ENCODE results near the gene ZNF19.

The ZNF19 gene

DNA sequence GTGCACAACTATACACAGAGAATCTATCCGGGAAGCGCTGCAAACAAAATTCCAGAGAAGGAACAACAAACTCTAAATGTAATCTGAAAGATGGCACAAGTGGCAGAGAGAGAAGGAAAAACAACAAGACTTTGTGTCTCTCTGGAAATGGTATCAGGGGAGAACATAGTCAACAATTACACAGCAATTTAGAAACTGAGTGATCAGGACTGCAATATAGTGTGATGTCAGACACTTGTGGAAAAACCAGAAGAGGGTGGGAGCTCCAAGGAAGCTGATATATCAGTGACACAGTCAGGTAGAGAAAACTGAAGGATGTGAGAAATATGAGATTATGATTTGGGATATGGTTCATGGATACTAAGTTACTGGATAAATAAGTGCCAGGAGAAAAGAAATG is 8.2 kb downstream of the ZNF19 start:
- Histone ChIP-seq H3K36me3 (ENCODE audit: low read depth) (peaks cover 20% of the 10 kb centered on the region), H3K9me3 (ENCODE audit: severe bottlenecking) (no peaks in the 10 kb centered on the region), H3K27me3 (ENCODE audit: insufficient read depth, poor library complexity, severe bottlenecking) (no peaks in the 10 kb centered on the region), H3K4me3 (ENCODE audit: severe bottlenecking) (no peak overlapping the region), H3K4me1 (ENCODE audit: insufficient read depth, poor library complexity, severe bottlenecking) (peaks cover 8% of the 10 kb centered on the region), H3K27ac (ENCODE audit: poor library complexity, severe bottlenecking) (no peak overlapping the region)
- DNase-seq (ENCODE audit: low spot score) (no peak), ATAC-seq (ENCODE audit: low read depth) (no peak)
- TF ChIP-seq, protein P1, sequence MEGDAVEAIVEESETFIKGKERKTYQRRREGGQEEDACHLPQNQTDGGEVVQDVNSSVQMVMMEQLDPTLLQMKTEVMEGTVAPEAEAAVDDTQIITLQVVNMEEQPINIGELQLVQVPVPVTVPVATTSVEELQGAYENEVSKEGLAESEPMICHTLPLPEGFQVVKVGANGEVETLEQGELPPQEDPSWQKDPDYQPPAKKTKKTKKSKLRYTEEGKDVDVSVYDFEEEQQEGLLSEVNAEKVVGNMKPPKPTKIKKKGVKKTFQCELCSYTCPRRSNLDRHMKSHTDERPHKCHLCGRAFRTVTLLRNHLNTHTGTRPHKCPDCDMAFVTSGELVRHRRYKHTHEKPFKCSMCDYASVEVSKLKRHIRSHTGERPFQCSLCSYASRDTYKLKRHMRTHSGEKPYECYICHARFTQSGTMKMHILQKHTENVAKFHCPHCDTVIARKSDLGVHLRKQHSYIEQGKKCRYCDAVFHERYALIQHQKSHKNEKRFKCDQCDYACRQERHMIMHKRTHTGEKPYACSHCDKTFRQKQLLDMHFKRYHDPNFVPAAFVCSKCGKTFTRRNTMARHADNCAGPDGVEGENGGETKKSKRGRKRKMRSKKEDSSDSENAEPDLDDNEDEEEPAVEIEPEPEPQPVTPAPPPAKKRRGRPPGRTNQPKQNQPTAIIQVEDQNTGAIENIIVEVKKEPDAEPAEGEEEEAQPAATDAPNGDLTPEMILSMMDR (IDR thresholded peaks at IDR 0.05; ENCODE audit: poor library complexity, severe bottlenecking), result no peak

DNA sequence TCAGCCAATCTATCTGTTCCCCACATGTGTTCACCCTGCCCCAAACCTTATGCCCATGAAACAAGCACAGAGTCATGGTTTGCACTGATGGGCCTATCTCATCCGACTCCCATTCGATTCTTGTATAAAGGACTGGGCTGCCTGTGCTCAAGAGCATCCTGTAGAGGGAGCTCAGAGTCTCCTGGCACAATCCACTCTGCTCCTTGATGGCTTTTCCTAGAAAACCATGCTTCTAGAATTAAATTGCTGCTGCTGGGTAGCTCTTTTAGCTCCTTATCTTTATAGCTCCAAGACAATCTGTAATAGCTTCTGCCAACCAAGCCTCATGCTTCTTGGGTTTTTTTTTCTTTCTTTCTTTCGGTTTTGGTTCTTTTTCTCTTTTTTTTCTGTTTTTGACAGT is 9.7 kb downstream of the ZNF19 start:
- no peaks in the 10 kb centered on the region for H3K27me3 ChIP-seq (ENCODE audit: insufficient read depth, poor library complexity, severe bottlenecking)
- DNase-seq (ENCODE audit: low spot score) (no peak), ATAC-seq (ENCODE audit: low read depth) (no peak)
- H3K4me3 ChIP-seq (ENCODE audit: severe bottlenecking), result no peak overlapping the region
- H3K27ac ChIP-seq (ENCODE audit: poor library complexity, severe bottlenecking), result no peak overlapping the region
- H3K9me3 ChIP-seq (ENCODE audit: severe bottlenecking), result no peaks in the 10 kb centered on the region
- H3K36me3 ChIP-seq (ENCODE audit: low read depth), result peaks cover 29% of the 10 kb centered on the region
- H3K4me1 ChIP-seq (ENCODE audit: insufficient read depth, poor library complexity, severe bottlenecking), result peaks cover 14% of the 10 kb centered on the region
- TF ChIP-seq, protein P1 (IDR thresholded peaks at IDR 0.05; ENCODE audit: poor library complexity, severe bottlenecking), result peak; percentile 43

DNA sequence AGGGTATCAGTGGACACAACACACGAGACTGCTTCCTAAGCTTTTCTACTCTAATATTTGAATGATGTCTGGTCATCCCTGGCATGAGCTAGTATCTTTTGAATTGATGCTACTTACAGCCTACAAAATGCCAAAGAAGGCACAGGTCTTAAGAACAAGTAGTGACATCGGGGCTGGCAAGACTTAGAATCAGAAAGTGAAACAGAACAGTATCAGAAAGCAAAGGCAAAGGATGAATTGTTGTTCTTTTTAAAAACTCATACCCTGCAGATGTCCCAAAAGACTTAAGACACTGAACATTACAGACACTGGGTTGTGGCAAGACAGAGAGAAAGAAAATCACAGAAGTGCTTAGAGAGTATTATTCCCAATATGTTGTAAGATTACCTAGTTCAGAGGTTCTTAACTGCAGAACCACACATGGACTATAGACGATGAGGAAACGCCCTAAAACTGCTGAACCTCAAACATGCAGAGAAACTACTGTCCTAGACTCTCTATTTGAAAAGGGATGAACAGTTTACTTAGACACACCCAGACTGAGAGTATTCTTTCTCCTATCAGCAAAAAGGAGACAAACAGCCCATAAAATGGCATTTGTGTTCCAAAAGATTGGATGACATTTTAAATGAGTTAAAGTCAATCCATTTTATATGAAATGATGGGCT is 12.5 kb downstream of the ZNF19 start:
- no peak for ATAC-seq (ENCODE audit: low read depth)
- H3K27ac ChIP-seq (ENCODE audit: poor library complexity, severe bottlenecking), result peak overlapping the region; percentile 92
- no peak for DNase-seq (ENCODE audit: low spot score)
- H3K4me1 ChIP-seq (ENCODE audit: insufficient read depth, poor library complexity, severe bottlenecking), result peaks cover 20% of the 10 kb centered on the region
- peaks cover 30% of the 10 kb centered on the region for H3K36me3 ChIP-seq (ENCODE audit: low read depth)
- no peaks in the 10 kb centered on the region for H3K27me3 ChIP-seq (ENCODE audit: insufficient read depth, poor library complexity, severe bottlenecking)
- H3K4me3 ChIP-seq (ENCODE audit: severe bottlenecking), result no peak overlapping the region
- H3K9me3 ChIP-seq (ENCODE audit: severe bottlenecking), result peaks cover 2% of the 10 kb centered on the region
- TF ChIP-seq, protein P1 (IDR thresholded peaks at IDR 0.05; ENCODE audit: poor library complexity, severe bottlenecking), result no peak

DNA sequence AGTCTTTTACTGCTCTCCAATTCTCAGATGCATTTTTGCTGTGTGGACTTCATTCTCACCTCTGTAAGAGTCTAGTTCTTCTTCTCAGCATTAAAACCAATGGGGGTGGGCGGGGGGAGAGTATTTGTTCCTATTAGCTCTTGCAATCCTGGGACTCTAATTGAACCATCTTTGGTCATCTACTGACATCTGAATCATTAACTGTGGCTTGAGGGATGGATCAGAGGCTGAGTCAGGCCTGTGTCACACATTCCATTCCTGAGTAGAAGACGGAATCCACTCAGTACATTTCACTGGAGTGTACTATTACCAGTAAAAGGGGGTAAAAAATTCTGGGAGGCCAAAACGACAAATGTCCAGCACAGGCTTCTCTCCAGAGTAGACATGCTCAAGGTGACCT is 14.3 kb downstream of the ZNF19 start:
- no peak overlapping the region for H3K4me3 ChIP-seq (ENCODE audit: severe bottlenecking)
- peaks cover 20% of the 10 kb centered on the region for H3K4me1 ChIP-seq (ENCODE audit: insufficient read depth, poor library complexity, severe bottlenecking)
- no peaks in the 10 kb centered on the region for H3K27me3 ChIP-seq (ENCODE audit: insufficient read depth, poor library complexity, severe bottlenecking)
- TF ChIP-seq, protein P1 (IDR thresholded peaks at IDR 0.05; ENCODE audit: poor library complexity, severe bottlenecking), result no peak
- peaks cover 30% of the 10 kb centered on the region for H3K36me3 ChIP-seq (ENCODE audit: low read depth)
- ATAC-seq (ENCODE audit: low read depth), result peak; percentile 98
- DNase-seq (ENCODE audit: low spot score), result peak; percentile 80
- peaks cover 2% of the 10 kb centered on the region for H3K9me3 ChIP-seq (ENCODE audit: severe bottlenecking)
- H3K27ac ChIP-seq (ENCODE audit: poor library complexity, severe bottlenecking), result peak overlapping the region; percentile 92

DNA sequence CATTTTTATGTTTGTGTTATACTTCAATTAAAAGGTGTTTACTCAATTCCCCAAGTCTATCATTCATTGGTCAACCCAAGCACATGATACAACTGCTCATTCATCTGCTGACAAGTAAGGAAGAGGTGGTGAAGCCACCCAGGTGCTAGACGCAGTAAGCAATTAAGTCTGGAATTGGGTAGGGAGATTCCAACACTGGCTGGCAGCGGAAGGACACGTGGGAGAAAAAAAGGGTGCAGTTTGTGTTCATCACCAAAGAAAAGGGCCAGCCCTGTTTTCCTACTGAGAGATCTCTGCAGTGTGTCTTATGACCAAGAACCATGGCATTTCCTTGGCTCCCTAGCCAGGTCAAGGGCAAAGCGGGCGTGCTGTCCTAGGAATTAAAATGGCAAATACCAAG is 15.2 kb downstream of the ZNF19 start:
- H3K36me3 ChIP-seq (ENCODE audit: low read depth), result peaks cover 30% of the 10 kb centered on the region
- DNase-seq (ENCODE audit: low spot score), result no peak
- peaks cover 2% of the 10 kb centered on the region for H3K9me3 ChIP-seq (ENCODE audit: severe bottlenecking)
- H3K4me1 ChIP-seq (ENCODE audit: insufficient read depth, poor library complexity, severe bottlenecking), result peaks cover 20% of the 10 kb centered on the region
- H3K4me3 ChIP-seq (ENCODE audit: severe bottlenecking), result no peak overlapping the region
- TF ChIP-seq, protein P1 (IDR thresholded peaks at IDR 0.05; ENCODE audit: poor library complexity, severe bottlenecking), result no peak
- H3K27ac ChIP-seq (ENCODE audit: poor library complexity, severe bottlenecking), result peak overlapping the region; percentile 92
- ATAC-seq (ENCODE audit: low read depth), result peak; percentile 22; the same call in 1 of the 3 replicates
- no peaks in the 10 kb centered on the region for H3K27me3 ChIP-seq (ENCODE audit: insufficient read depth, poor library complexity, severe bottlenecking)

All from RWPE2 (cell line).